ENCODE data around the gene NR2C2. TPM values are rescaled to one million over a fixed set of nuclear protein-coding genes. Genes with fewer than 3 reads are reported as not detected.
"Not testable (repeated sequence)": the region's sequence is repeated elsewhere in the genome, so short reads cannot be mapped to it uniquely, and the experiment has no call there.

The NR2C2 gene
- 12.0 and 12.7 TPM in 2 replicates for total RNA-seq (2014; rRNA removed; shearing (Covaris generic))

DNA sequence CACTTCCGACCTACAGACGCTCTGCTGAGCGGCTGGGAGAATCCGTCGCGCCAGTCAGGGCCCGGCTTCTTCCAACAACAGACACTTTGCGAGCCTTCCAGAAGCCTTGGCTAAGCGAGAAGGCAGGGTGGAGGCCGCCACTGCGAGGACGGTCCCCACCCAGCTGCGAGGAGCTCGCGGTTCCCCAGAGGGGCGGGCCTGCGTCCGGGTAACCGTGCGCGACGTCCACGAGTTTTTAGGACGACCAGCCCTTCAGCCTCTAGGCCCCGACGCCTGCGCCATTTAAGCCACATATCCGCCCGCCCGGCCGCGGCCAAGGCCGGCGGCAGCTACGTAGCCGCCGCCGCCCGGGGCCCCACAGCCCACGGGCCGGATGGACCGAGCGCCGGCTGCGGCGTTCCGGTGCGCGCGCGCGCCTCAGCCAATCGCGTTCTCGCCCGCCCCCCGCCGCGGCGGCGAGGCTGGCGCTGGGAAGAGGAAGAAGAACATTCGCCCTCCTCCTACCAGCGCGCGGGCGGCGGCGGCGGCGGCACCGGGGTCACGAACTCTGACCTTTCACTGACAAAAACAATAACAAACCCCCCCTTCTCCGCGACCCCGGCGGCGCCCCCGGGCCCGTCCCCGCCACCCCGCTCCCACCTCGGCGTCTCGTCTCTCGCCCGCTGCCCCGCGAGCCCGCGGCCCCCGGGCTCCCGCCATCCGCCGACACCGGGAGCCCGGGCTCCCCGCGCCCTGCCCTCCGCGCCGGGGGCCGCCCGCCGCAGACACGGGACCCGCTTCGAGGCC is at the start of gene NR2C2:
NR2C2 (plus strand) TSS at position 484 of the 786 bp plus-strand sequence. CDS start 56,332 bp downstream, outside the sequence.
- peak; percentile 66 for DNase-seq (ENCODE audit: low spot score)

DNA sequence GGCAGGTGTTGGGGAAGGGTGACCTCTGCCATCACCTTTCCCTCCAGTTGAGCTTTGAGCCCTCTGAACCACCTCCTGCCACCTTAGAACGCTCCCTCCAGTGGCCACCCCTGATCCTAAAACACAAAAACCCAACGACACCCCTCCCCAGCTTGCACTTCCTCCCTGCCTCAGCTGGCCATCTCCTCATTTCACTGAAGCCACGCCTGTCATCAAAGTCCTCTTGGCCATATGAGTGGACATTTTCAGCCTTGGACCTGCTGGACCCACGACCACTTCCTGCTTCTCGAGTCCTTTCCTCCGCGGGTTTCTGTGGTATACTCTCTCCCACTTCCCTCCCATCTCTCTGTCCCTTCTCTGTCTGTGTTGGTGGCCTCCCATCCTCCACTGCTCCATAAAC is 48.5 kb upstream of the NR2C2 start:
- no peak for DNase-seq (ENCODE audit: low spot score)

DNA sequence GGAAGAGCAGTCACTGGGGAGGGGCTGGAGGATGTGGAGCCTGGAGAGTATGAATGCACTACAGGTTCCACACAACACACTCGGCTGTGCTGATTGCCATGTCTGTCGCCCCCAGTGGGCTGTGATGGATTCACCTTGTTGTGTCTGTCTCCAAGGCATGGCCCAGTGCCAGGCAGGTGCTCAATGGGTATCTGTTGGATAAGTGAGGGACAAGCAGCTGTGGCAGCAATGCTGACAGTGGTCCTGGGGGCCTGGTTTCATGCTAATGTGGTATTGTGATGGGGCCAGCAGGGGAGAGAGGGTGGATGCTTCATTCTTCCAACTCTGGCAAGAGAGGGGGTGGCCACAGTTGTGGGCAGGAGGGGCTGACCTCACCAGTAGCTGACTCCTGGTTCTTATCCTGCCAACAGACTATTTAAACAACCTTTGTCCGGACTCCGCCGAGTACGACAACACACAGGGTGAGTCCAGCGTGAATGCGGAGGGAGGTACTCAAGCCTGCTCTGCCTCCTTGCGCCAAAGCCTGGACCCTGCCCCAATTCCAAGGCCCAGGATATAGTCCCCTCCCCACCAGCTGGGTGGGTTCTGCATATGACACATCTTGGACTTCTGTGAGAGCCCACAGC is 47.3 kb upstream of the NR2C2 start:
- no peak for DNase-seq (ENCODE audit: low spot score)

DNA sequence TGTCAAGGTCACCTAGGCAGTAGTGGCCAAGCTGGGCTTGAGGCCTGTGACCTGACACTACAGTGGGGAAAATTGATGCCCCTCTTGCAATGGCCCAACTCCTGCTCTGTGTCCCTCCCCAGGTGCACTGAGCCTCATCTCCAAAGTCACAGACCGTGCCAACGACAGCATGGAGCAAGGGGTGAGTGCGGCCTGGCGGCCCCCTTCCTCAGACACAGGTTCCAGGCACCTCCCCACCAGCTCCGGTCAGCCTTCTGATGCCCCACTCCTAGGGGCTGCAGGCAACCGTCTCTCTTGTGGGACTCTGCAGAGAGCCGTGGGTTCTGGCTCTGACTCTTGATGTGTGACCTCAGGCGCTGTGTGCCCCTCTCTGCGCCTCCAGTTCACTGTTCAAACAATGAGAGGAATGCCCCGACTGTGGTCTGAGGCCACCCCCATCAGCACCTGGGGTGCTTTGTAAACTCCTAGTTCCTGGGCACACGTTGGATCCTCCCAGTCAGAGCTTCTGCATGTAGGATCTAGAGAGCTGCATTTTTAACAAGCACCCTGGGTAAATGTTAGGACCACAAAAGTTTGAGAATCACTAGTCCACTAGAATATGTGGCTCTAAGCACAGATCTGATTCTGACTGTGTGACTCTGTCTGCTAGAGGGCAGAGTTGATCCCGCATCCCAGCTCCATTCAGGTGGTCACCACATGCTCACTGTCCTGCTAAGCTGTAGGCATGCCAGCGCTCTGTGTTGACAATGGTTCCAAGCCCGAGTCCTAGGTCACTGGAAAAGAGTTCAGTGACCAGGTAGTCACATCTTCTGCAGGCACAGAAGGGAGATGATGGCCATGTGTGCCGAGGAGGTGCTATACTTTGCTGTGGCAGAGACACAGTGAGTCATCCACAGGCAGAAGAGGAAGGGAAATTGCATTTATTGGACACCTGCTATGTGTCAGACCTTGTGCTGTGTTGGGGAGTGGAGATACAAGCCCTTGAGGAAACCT is 46.2 kb upstream of the NR2C2 start:
- DNase-seq (ENCODE audit: low spot score): no peak

DNA sequence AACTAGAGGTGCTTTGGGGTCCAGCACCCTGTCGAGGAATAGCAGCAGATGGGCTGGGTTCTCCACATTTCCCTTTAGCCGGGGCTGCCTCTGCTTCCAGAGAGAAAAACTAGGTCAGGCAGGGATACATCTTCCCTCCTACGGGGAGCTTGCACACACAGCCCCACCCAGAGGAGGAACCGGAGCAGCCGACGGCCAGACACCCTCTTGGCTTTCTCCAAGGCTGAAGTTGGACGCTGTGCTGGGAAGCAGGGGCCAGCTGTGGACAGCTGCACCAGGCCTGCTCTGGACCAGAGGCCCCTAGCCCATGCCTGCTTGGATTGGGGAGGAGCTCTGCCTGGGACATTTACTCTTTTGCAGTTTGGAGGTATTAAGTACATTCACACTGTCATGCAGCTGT is 44.7 kb upstream of the NR2C2 start:
- DNase-seq (ENCODE audit: low spot score): no peak

DNA sequence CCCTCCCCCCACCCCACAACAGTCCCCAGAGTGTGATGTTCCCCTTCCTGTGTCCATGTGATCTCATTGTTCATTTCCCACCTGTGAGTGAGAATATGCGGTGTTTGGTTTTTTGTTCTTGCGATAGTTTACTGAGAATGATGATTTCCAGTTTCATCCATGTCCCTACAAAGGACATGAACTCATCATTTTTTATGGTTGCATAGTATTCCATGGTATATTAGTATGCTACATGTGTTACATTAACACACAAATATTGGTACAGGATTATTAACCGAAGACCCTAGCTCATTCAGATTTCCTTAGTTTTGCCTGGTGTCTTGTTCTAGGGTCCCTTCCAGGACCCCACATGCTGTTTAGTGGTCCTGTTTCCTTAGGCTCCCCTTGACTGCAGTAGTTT is 43.9 kb upstream of the NR2C2 start:
- DNase-seq (ENCODE audit: low spot score): not testable (repeated sequence)

DNA sequence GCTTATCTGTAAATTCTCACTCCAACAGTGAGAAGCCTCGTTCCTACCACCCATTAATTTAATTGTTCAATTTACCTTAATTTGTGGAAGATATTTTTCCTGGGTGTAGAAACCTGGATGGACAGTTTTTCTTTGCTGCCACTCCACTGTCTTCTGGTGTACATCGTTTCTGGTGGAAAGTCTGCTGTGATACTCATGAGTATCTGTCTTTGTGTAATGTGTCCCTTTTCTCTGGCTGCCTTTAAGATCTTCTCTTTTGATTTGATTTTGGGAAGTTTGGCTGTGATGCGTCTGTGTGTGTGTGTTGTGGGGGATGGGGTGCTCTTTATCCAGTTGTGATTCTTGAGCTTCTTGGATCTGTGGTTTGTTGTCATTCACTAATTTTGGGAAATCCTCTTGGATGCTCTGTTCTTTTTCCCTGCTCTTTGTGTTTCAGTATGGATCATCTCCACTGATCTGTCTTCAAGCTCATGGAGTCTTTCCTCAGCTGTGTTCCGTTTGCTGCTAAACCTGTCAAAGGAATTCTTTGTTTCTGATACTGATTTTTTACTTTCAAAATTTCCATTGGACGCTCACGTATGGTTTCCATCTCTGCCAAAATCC is 42.2 kb upstream of the NR2C2 start:
- no peak for DNase-seq (ENCODE audit: low spot score)

DNA sequence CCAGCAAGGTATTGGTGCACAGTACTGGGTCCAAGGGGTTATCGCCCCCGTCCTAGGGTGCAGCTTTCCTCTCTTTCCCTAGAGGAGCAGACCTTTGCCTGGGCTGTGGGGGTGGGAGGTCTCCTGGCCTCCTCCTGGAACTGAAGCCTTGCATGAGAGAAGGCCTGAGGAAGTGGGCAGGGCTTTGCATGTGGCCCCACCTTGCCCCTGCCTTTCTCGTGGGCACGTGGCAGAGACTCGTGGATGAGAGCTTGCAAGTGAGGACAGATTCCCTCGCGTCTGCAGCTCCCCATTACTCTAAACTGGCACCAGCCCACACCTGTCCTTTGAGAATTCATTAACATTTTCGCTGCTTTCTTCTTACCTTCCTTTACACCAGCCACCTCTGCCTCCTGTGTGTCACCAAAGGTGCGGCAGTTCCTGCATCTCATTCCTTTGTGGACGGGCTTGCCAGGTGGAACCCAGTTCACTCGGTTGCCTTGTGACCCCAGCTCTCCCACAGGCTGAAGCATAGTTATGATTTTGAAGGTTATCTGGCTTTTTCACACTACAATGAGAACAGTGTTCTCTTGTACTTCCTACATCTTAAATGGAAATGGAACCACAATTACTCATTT is 40.9 kb upstream of the NR2C2 start:
- no peak for DNase-seq (ENCODE audit: low spot score)

DNA sequence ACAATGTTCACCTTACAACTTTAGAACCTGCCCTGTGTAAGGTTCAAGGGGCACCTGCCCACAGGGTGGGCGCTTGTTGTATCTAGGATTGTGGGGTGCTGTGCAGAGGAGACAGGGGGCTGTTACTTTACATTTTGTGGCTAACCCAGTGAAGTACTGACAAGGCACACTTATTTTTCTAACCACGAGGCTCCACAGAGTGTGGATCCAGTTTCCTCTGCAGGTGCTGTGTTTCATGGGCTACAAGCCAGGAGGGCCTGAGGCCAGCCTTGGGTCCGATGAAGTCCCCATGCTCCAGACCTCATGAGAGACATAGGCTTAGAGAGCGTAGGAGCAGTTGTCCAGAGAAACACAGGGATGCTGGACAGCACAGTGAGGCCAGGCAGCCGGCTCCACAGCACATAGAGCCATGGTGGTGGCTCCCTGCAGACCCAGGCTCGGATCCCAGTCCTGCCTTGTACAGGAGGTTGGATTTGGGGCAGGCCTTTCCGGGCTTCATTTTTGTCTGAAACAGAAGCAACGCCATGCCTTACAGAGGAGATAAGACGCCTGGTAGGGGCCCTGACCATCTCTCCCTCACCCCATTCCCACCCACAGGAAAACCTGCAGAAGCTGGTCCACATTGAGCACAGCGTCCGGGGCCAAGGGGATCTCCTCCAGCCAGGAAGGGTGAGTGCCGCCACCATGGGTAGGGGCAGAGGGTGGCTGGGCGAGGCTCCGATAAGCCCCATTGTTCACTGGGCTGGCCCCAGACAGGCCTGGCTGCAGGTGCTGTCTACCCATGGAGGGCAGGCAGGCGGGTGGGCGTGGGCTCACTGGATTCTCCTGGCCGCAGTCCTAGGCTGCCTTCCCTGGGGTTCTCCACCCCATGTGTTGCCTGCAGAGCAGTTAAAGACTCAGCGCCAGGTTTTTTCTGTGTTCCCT is 40.1 kb upstream of the NR2C2 start:
- no peak for DNase-seq (ENCODE audit: low spot score)

DNA sequence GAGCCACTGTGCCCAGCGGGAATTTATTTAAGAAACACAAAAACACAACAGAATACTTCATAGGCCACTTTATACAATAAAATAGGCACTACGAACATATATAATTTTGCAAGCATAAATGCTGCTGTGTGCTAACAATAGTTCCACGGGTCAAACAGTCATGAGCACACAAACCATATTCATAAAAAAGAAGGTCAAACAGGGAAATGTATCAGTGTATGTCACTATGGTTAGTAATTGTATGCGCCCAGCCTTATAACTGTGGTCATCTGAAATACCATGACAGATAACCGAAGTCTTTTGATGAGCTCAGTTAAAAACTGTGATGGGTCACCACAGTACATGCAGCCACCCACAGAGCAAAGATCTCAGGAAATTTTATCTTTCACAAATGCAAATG is 38.1 kb upstream of the NR2C2 start:
- DNase-seq (ENCODE audit: low spot score): no peak

DNA sequence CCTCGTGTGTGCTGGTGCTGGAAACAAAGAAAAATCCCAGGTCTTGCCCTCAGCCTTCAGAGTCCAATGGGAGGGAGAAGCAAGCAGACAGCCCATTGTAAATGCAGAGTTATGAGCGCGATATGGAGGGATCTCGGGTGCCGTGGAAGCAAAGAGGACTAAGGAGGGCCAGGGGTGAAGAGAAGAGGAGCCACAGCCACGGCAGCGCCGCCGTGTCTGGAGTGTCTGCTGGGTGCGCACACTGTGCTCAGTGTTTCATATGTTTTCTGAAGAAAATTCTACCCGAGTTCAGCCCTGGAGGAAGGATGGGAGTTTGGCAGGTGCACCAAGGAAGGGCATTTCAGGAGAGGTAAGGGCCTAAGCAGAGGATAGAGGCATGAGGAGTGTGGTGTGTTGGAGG is 35.7 kb upstream of the NR2C2 start:
- no peak for DNase-seq (ENCODE audit: low spot score)

DNA sequence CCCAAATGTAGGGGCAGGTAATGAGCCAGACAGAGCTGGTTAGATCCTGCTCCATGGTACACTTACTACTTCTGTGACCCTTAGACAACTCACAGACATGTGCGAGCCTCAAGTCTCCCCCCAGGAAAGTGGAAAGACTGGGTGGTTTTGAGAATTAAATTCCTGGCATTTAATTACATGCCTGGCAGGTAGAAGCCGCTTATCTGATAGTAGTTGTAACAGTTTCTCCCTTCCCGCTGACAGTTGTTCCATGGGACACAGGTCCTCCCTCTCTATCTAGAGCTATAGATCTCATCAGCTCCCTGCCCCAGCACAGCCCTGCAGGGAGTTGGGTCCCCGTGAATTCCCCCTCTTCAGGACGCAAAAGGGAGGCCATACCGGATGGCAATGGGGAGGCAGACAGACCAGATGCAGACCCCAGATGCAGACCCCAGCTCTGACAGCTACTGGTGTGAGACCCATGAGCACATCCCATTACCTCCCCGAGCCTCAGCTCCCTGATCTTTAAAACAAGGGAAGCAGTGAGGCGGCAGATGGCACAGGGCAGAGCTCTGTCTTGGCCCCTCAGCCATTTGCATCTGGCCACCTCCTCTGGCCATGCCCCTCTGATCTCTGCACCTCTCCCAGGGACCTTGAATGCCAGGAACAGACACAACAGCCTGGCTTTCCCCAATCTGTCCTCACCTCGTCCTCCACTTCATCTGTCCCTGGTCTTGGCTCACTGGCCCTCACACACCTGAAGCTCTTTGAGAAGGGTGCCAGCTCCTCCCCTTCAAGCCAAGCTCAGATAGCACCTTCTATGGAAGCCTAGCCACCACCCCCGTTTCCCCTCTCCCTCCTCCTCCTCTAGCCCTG is 34.1 kb upstream of the NR2C2 start:
- no peak for DNase-seq (ENCODE audit: low spot score)

DNA sequence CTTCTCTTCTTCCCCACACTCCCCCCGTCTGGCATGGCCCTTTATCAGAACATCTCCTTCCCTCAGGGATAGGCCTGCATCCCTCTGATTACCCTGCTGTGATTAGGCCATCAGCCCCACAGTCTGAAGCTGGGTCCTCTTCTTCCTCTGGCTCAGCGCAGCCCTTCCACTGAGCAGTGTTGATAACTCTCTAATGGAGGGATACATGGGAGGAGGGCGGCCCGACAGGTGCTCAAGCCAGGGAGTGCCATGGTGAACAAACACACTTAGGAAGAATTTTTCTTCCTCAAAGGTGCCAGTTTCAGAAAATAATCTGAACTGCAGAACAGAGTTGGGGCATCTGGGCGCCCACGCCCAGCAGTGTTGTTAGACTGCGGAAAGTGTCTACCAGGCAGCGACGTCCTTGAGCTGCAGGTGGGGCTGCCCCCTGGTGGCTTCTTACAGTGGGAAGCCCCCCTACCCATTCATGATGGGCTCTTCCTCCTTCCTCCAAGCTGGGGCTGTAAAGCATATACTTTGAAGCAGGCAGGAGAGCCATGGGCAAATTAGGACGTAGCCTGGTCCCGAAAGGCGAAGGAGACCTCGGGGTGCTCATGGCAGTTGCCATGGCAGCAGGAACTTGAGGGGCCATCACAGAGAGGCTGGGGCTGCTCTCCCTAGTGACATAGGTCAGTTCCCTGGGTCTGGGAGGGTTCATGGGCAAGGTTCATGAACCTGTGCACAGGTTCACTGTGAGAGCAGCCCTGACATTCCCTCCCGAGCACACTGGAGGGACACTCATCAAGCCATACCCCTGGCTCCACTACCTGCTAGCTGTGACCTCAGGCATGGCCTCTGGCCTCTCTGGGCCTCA is 33.2 kb upstream of the NR2C2 start:
- no peak for DNase-seq (ENCODE audit: low spot score)

DNA sequence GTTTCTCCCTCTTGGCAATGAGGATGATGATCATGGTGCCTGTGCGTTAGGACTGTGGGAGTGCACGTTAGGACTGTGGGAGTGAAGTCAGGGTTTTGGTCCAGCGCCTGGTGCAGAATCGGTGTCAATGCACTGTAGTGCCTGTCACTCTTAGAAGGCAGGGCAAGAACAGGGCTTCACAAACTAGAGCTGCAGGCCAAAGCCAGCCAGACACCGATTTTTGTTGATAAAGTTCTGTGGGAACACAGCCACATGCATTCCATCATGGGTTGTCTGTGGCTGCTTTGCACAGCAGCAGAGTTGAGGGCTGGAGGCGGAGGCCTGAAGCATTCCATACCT is 32.6 kb upstream of the NR2C2 start:
- no peak for DNase-seq (ENCODE audit: low spot score)

DNA sequence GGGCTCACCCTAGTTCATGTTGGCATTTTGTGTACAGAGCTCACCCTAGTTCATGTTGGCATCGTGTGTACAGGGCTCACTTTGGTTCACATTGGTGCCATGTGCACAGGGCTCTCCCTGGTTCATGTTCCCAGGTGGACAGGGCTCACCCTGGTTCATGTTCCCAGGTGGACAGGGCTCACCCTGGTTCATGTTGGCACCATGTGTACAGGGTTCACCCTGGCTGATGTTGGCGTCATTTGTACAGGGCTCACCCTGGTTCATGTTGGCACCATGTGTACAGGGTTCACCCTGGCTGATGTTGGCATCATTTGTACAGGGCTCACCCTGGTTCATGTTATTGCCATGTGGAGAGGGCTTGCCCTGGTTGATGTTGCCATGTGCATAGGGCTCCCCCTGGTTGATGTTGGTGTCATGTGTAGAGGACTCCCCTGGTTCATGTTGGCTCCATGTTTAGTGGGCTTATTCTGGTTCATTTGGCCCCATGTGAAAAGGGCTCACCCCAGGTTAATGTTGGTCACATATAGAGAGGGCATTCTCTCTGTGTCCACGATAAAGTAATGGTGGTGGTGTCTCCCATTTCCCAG is 31.7 kb upstream of the NR2C2 start:
- no peak for DNase-seq (ENCODE audit: low spot score)

DNA sequence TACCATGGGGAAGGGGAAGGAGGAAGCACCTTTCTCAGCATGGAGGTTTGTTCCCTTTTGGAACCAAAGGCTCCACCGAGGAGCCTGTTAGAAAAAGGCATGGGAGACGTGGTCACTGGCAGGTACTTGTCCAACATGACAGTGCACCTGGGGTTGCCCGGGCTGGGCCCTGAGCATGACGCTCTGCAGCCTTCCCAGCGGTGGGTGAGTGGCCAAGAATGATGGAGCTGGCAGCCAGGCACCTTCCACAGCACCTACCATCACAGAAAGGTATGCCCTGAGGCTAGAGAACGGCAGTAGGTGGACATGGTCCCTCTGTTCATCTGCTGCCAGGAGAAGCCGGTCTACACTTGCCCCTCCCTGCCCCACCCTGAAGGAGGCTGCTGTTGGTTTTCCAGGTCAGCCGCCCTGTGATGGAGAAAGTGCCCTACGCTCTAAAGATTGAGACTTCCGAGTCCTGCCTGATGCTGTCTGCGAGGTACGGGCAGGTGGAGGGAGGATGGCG is 29.0 kb upstream of the NR2C2 start:
- DNase-seq (ENCODE audit: low spot score): no peak

DNA sequence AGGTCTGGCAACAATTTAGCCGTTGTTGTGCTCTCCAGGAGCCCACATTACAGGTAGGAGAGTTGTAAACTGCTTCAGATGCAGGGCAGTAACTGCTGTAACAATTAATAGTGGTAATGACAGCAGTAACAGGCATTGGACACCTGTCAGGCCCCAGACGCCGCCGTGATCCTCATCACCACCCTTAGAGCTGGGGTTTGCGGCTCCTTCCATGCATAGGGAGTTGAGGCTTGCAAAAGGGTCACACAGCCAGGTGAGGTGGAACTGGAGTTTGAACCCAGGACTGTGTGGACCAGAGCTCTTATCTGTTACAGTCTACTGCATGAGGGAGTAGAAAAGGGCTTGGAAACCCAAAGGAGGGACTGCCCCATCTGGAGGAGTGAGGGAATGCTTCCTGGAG is 26.8 kb upstream of the NR2C2 start:
- no peak for DNase-seq (ENCODE audit: low spot score)

Data from H4 (cell line).